GM18870 (cell line): ENCODE measurements around the gene ZNF714.

Source experiments
- ATAC-seq: cut with Tn5 transposase; IDR thresholded peaks from one replicate; pipeline ENCODE4 v1.9.1; 2021; ENCODE audit warnings: moderate library complexity; ENCODE audit not compliant: unreplicated experiment

Gene ZNF714

DNA sequence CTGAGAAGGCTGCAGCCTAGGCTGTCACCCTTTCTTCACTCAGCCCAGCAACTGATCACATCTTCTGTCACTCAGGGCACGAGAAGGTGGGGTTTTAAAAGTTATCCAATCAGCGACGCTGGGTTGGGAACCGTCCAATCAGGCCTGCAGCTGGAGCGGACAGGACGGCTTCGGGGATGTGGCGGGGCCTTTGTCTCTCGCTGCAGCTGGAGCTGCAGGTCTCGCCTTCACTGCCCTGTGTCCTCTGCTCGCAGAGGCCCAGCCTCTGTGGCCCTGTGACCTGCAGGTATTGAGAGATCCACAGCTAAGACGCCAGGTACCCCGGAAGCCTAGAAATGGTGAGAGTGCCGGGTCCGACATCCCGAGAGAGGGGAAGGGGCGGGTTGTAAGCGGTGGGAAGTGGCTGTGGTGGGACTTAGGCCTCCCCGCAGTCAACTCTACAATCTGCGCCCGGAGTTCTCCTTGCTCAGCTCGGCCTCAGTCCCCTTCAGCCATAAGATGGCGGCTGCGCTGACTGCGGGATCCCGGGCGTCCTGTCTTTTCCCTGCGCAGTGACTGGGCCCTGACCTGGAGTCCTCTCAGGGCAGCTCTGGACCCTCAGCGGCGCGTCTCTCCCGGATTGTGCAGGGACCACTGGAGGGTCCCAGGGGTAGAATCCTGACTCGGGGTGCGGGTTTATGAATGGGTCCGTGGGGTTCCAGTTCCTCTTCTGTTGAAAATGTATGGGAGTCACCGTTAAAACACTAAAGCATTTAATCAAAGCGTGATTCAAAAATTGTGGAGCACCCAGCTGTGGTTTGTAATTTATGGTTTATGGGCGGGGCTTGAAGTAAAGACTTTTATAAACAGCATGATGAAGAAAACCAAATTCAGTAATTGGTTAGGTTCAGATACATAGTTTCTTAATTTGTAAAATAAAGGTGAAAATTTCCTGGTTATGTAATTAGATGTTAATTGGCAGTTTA lies at the start of gene ZNF714:
TSS of gene ZNF714 (plus strand) at position 193 of the 965 bp plus-strand sequence. CDS start 16,066 bp downstream, outside the sequence.
- peak; percentile 98 for ATAC-seq

DNA sequence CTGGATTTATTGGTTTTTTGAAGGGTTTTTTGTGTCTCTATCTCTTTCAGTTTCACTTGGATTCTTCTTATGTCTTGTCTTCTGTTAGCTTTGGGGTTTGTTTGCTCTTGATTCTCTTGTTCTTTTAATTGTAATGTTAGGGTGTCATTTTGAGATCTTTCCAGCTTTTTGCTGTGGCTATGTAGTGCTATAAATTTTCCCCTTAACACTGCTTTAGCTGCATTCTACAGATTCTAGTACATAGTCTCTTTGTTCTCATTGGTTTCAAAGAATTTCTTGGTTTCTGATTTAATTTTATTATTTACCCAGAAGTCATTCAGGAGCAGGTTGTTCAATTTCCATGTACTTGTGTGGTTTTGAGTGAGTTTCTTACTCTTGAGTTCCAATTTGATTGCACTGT lies 37.0 kb upstream of the ZNF714 start:
- no peak for ATAC-seq

- ATAC-seq: no peak
Measured at GRCh38 chr19:21046489-21046888, 35.5 kb upstream of the ZNF714 start.

DNA sequence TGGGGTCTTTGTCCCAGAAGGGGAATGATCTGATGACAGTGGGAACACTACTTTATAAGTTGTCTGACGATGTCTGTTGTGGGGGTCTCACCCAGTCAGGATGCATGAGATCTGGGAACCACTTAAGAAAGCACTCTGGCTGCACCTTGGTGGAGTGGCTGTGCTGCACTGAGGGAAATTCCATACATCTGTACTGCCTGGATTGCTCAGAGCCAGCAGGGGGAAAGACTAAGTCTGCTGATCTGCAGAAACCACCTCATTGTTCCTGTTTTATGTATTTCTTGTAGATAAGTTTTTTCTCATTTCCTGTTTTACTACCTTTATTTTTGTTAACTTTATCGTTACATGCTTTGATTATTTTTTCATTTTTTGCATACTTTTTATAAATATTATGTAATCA lies 34.3 kb upstream of the ZNF714 start:
- no peak for ATAC-seq

DNA sequence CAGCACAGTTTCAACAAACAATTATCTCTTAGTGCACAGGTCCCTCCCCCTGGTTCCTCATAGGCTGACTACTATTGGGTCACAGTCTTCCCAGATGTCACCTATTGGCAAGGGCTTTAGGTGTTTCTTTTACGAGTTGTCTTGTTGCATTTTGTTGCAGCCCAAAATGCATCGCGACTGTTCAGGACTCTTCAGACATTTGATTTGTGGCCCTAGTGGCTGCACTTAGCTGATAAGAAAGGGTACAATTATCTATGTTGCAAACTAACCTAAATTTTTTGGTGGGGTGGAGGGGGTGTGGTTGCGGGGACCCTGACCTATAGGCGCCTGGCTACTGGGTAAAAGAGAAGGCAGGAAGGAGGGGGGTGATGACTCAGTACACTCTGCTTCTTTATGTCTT lies 29.1 kb upstream of the ZNF714 start:
- no peak for ATAC-seq

DNA sequence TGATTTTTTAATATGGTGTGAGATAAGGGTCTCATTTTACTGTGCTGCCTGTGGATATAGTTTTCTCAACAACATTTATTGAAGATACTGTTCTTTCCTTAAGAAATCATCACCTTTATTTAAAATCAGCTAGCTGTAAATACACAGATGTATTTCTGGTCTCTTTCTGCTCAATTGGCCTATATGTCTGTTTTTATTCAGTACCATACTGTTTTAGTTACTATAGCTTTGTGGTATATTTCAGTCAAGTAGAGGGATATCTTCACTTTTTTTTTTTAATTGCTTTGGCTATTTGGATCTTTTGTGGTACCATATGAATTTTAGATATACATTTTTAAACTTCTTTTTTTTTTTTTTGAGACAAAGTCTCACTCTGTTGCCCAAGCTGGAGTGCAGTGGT lies 16.7 kb upstream of the ZNF714 start:
- no peak for ATAC-seq

- ATAC-seq: no peak
Measured at GRCh38 chr19:21084343-21084742, 2.3 kb downstream of the ZNF714 start.

DNA sequence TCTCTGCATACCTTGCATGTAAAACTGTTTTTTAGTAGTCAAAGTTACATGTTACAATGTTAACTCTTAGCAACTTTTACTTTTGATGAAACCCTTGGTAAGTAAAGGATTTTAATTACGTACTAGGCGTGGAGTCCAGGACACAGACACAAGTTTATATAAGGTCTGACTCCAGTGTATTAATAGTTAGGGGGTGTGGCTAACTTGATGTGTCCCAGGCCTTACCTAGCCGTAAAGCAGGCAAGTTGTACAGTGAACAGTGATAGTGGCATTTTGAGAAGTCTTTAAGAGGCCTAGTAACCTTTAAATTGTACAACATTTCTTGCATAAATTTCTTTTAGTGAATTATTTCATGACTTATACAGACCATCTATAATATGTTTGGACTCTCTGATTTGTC lies 5.9 kb downstream of the ZNF714 start:
- ATAC-seq: no peak

GRCh38 chr19:21092109-21092508 lies 10.1 kb downstream of the ZNF714 start:
- no peak for ATAC-seq

DNA sequence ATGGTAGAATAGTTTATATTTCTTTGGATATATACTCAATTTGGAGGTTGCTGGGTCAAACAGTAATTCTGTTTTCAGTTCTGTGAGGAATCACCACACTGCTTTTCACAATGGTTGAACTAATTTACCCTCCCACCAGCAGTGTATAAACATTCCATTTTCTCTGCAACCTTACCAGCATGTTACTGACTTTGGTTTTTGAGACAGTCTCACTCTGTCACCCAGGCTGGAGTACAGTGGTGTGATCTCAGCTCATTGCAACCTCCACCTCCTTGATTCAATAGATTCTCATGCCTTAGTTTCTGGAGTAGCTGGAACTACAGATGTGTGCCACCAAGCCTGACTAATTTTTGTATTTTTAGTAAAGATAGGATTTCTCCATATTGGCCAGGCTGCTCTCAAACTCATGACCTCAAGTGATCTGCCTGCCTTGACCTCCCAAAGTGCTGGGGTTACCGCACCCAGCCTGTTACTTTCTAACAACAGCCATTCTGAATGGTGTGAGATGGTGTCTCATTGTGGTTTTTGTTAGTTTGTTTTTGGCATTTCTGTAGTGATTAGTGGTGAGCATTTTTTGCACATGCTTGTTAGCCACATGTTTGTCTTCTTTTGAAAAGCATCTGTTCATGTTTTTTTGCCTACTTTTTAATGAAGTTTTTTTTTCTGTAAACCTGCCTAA lies 12.5 kb downstream of the ZNF714 start:
- no peak for ATAC-seq

GRCh38 chr19:21098291-21098690 lies 16.3 kb downstream of the ZNF714 start:
- ATAC-seq: no peak

GRCh38 chr19:21101521-21102242 lies 19.7 kb downstream of the ZNF714 start:
- ATAC-seq: no peak

- ATAC-seq: no peak
Measured at GRCh38 chr19:21109116-21109515, 27.1 kb downstream of the ZNF714 start.

DNA sequence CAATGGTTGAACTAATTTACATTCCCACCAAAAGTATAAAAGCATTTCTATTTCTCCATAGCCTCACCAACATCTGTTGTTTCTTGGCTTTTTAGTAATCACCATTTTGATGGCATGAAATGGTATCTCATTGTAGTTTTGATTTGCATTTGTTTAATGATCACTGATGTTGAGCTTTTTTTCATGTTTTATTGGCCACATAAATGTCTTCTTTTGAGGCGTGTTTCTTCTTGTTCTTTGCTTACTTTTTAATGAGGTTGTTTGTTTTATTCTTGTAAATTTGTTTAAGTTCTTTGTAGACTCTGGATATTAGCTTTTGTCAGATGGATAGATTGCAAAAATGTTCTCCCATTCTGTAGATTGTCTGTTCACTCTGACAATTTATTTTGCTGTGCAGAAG lies 28.2 kb downstream of the ZNF714 start:
- no peak for ATAC-seq

- ATAC-seq: no peak
Measured at GRCh38 chr19:21115430-21115829, 33.4 kb downstream of the ZNF714 start.

- ATAC-seq: no peak
Measured at GRCh38 chr19:21117041-21117907, 35.3 kb downstream of the ZNF714 start.

- no peak for ATAC-seq
Measured at GRCh38 chr19:21126078-21126477, 44.1 kb downstream of the ZNF714 start.

GRCh38 chr19:21127001-21127400 lies 45.0 kb downstream of the ZNF714 start:
- no peak for ATAC-seq

DNA sequence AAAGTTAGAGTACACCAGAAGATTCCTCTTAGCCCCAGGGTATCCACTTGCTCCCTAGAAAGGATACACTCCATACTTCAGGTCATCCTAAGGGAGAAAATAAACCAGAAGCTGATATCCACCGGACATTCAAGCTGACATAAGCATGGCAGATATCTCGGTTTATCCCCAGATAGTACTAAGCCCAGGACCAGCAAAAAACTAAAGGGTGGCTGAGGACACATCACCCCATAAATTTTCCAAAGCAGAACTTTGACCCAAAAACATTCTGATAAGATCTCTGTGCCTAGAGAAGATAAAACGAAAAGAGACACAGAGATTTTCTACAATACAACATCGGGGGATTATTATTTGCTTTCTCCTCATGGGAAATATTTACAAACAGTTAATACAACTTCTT lies 45.9 kb downstream of the ZNF714 start:
- ATAC-seq: no peak

DNA sequence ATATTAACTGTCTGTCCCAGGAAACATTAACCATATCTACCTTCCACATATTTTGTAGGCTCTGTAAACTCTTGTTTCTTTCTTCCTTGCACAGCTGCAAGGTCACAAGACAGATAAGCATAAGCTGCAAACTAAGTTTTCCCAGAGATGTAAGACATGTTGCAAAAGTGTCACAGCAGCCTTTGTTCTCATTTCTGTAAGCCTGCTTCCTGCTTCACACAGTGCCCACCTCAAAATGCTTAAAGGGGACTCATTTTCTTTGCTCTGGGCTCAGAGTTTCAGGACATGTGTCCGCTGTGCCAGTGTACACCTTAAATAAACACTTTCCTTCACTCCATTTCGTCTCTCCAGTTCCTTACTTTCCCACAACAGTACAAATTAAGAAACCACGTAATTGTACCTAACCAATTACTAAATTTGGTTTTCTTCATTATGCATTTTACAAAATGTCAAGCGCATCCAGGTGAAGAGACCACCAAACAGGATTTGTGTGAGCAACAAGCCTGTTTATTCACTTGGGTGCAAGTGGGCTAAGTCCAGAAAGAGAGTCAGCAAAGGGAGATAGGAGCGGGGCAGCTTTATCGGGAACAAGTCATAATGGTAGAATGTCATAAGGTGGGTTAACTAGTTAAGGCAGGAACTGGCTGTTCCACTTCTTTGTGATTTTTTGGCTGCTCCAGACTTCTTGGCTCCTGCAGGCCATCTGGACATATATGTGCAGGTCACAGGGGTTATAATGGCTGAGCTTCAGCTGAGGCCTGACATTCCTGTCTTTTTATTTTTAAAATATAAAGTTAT lies 47.1 kb downstream of the ZNF714 start:
- no peak for ATAC-seq
